K562 (cell line): ENCODE data around the gene DCAF4L1. TPM values are rescaled to one million over a fixed set of nuclear protein-coding genes. Genes with fewer than 3 reads are reported as not detected.

Experiments
- polyA plus RNA-seq, 8 experiments: library from polyadenylated mRNA; depleted of rRNA in 4 of 8; stranded (reverse) in 5 of 8; unstranded in 3 of 8; fragments of >200 nt; fragmentation: Nextera tagmentation in 2 of 8; fragmentation: Illumina TruSeq in 1 of 8; extraction: Ambion mirVana in 2 of 8; extraction: Trizol in 1 of 8; gene quantifications; 2 replicates each; pipeline versions ENCODE4 v1.2.1 to v1.2.3, GENCODE V29; 2011 to 2014; ENCODE audit warnings: inconsistent platforms in 1 of 8, missing spikeins in 1 of 8
- total RNA-seq, 7 experiments: library from RNA; depleted of rRNA in 6 of 7; stranded (reverse); fragments of >200 nt in 6 of 7; fragmentation: Illumina TruSeq in 2 of 7; extraction: Trizol in 2 of 7; gene quantifications; 2 replicates each; pipeline versions ENCODE4 v1.2.1 to v1.2.3, GENCODE V29; 2011 to 2021; ENCODE audit warnings: low replicate concordance in 1 of 7

The DCAF4L1 gene
- total and polyA plus RNA-seq, 9 of the 15 experiments (the other 6 are each of a cell fraction or from before 2014, with no cell fraction given): 0.17 to 0.64 (median 0.36) TPM

Other genes with a start within 250 kb of the DCAF4L1 start
- gene PHOX2B, start 233.0 kb upstream of the DCAF4L1 start, total RNA-seq (2014; rRNA removed): not detected in 2 replicates
- gene PHOX2B, start 233.0 kb upstream of the DCAF4L1 start, total RNA-seq (2014; rRNA removed; fragmentation: Illumina TruSeq; extraction: Trizol): not detected in 2 replicates
- gene PHOX2B, start 233.0 kb upstream of the DCAF4L1 start, total RNA-seq (2015; rRNA removed; fragmentation: Illumina TruSeq; extraction: Trizol): not detected in 2 replicates
- gene PHOX2B, start 233.0 kb upstream of the DCAF4L1 start, total RNA-seq (2021): not detected in 2 replicates
- gene PHOX2B, start 233.0 kb upstream of the DCAF4L1 start, polyA plus RNA-seq (2011; rRNA removed): not detected in 2 replicates
- gene PHOX2B, start 233.0 kb upstream of the DCAF4L1 start, polyA plus RNA-seq (2014; fragmentation: Illumina TruSeq; extraction: Trizol): not detected in 2 replicates
- gene PHOX2B, start 233.0 kb upstream of the DCAF4L1 start, polyA plus RNA-seq (2014; fragmentation: Nextera tagmentation; extraction: Ambion mirVana): not detected
- gene PHOX2B, start 233.0 kb upstream of the DCAF4L1 start, polyA plus RNA-seq (2014; rRNA removed): not detected in 2 replicates
- gene TMEM33, start 46.3 kb upstream of the DCAF4L1 start, total RNA-seq (2014; rRNA removed): 45.0 and 46.3 TPM in 2 replicates
- 68.5 and 69.4 TPM in 2 replicates for gene TMEM33, start 46.3 kb upstream of the DCAF4L1 start, total RNA-seq (2014; rRNA removed; fragmentation: Illumina TruSeq; extraction: Trizol)
- gene TMEM33, start 46.3 kb upstream of the DCAF4L1 start, total RNA-seq (2015; rRNA removed; fragmentation: Illumina TruSeq; extraction: Trizol): 61.4 and 67.9 TPM in 2 replicates
- 83.5 and 85.9 TPM in 2 replicates for gene TMEM33, start 46.3 kb upstream of the DCAF4L1 start, total RNA-seq (2021)
- 75.3 and 81.6 TPM in 2 replicates for gene TMEM33, start 46.3 kb upstream of the DCAF4L1 start, polyA plus RNA-seq (2011; rRNA removed)
- gene TMEM33, start 46.3 kb upstream of the DCAF4L1 start, polyA plus RNA-seq (2014; fragmentation: Illumina TruSeq; extraction: Trizol): 65.8 and 73.2 TPM in 2 replicates
- 10 to 100 TPM; 16.8 to 35.7 TPM for gene TMEM33, start 46.3 kb upstream of the DCAF4L1 start, polyA plus RNA-seq (2014; fragmentation: Nextera tagmentation; extraction: Ambion mirVana)
- 34.0 and 53.7 TPM in 2 replicates for gene TMEM33, start 46.3 kb upstream of the DCAF4L1 start, polyA plus RNA-seq (2014; rRNA removed)
- 41.7 and 44.2 TPM in 2 replicates for gene SLC30A9, start 8.8 kb downstream of the DCAF4L1 start, total RNA-seq (2014; rRNA removed)
- 63.8 and 76.2 TPM in 2 replicates for gene SLC30A9, start 8.8 kb downstream of the DCAF4L1 start, total RNA-seq (2014; rRNA removed; fragmentation: Illumina TruSeq; extraction: Trizol)
- 63.6 and 70.5 TPM in 2 replicates for gene SLC30A9, start 8.8 kb downstream of the DCAF4L1 start, total RNA-seq (2015; rRNA removed; fragmentation: Illumina TruSeq; extraction: Trizol)
- gene SLC30A9, start 8.8 kb downstream of the DCAF4L1 start, total RNA-seq (2021): 54.5 and 56.3 TPM in 2 replicates
- 61.1 and 73.5 TPM in 2 replicates for gene SLC30A9, start 8.8 kb downstream of the DCAF4L1 start, polyA plus RNA-seq (2011; rRNA removed)
- 45.7 and 51.6 TPM in 2 replicates for gene SLC30A9, start 8.8 kb downstream of the DCAF4L1 start, polyA plus RNA-seq (2014; fragmentation: Illumina TruSeq; extraction: Trizol)
- gene SLC30A9, start 8.8 kb downstream of the DCAF4L1 start, polyA plus RNA-seq (2014; fragmentation: Nextera tagmentation; extraction: Ambion mirVana): 10 to 100 TPM; 14.7 to 16.6 TPM
- 41.0 and 41.1 TPM in 2 replicates for gene SLC30A9, start 8.8 kb downstream of the DCAF4L1 start, polyA plus RNA-seq (2014; rRNA removed)
- gene BEND4, start 170.9 kb downstream of the DCAF4L1 start, total RNA-seq (2014; rRNA removed): not detected in 2 replicates
- not detected in 2 replicates for gene BEND4, start 170.9 kb downstream of the DCAF4L1 start, total RNA-seq (2014; rRNA removed; fragmentation: Illumina TruSeq; extraction: Trizol)
- gene BEND4, start 170.9 kb downstream of the DCAF4L1 start, total RNA-seq (2015; rRNA removed; fragmentation: Illumina TruSeq; extraction: Trizol): not detected in 2 replicates
- gene BEND4, start 170.9 kb downstream of the DCAF4L1 start, total RNA-seq (2021): 0.13 TPM in 1 of 2 replicates, not detected in the other
- gene BEND4, start 170.9 kb downstream of the DCAF4L1 start, polyA plus RNA-seq (2011; rRNA removed): not detected in 2 replicates
- not detected in 2 replicates for gene BEND4, start 170.9 kb downstream of the DCAF4L1 start, polyA plus RNA-seq (2014; fragmentation: Illumina TruSeq; extraction: Trizol)
- gene BEND4, start 170.9 kb downstream of the DCAF4L1 start, polyA plus RNA-seq (2014; fragmentation: Nextera tagmentation; extraction: Ambion mirVana): not detected
- gene BEND4, start 170.9 kb downstream of the DCAF4L1 start, polyA plus RNA-seq (2014; rRNA removed): not detected in 2 replicates